Measurements from ENCODE around the gene HSPG2. TPM values are rescaled to one million over a fixed set of nuclear protein-coding genes. Genes with fewer than 3 reads are reported as not detected.
A peak's percentile ranks its signal among the peaks of the same experiment; 100 is the strongest.
"Not testable (repeated sequence)": the region's sequence is repeated elsewhere in the genome, so short reads cannot be mapped to it uniquely, and the experiment has no call there.

The HSPG2 gene
- polyA plus RNA-seq, 10 donors = 190 to 364 (median 273) TPM

DNA sequence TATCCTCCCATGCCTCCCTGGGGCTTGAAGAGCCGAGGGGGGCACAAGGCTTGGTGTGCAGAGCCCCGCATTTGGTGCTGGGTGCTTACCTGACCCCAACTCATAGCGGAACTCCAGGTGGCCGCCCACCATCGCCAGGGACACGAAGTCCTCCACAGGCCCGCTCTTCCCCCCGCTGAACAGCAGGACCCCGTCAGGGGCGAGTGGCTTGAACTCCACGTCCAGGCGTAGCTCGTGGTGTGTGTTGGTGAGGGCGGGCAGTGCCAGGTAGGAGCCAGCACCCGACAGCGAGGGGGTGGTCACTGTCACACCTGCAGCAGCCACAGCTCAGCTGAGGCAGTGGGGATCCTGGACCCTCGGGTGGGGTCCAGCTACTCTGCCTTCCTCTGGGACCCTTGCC lies 107.8 kb downstream of the HSPG2 start:
- DNase-seq = no peak

DNA sequence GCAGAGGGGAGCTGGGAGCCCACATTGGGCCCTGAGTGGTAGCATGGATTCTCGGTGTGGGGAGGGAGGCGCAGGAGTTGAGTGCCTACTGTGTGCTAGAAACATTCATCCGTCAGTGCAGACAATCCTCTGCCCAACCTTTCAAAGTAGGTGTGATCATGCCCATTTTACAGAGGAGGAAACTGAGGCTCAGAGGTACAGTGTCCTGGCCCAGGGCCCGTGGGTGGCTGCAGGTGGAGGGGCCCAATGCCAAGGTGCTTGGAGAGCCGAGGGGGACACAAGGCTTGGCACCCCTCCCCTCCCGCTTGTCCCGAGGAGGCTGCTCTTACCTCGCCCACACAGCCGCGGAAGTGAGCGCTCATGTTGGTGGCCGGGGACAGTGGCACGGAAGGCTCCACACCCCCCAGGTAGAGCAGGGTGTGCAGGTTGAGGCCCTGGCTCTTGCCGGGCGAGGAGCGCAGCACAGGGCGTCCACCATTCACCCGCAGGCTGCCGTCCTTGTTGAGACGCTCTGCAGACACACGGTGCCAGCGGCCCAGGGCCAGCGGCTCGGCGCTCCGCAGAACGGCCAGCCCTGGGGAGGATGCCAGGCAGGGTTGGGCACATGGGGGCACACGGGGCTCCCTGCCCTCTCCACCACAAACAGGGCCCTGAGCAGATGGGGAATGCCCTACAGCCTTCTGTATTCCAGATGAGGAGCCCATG lies 108.5 kb downstream of the HSPG2 start:
- no peak for DNase-seq

DNA sequence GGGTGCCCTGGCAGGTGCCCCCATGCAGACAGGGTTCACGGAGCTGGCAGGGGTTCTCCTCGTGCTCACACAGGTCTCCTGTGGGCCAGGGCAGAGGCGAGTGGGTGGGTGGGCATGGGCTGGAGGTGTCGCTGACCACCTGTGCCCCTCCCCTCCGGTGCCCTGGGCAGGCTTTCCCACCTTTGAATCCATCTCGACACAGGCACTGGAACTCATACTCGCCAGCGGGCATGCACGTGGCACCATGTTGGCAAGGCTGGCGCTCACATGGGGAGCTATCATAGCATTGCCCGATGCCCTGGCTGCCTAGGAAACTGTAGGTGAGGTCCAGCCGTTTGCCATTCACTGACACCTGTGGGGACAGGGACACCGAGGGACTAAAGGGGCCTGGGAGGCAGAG lies 109.0 kb downstream of the HSPG2 start:
- DNase-seq = no peak

DNA sequence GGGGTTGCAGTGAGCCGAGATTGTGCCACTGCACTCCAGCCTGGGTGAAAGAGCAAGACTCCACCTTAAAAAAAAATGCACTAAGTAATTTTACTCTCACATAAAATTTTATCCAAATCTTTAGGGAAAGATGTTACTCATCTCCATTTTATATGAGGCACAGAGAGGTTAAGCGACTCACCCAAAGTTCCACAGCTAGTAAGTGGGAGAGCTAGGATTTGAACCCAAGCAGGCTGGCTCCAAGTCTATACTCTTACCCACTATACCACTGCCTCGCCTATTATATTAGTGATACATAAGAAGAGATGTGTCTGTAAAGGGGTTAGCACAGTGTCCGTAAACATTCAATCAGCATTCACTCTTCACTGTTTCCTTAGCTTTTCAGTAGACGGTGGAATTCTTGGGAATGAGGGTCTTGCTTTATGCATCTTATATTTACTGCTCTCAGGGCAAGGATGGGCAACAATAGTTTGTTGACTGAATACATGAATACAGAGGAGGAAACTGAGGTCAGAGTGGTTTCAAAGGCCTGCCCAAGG lies 109.9 kb downstream of the HSPG2 start:
- DNase-seq = no peak

DNA sequence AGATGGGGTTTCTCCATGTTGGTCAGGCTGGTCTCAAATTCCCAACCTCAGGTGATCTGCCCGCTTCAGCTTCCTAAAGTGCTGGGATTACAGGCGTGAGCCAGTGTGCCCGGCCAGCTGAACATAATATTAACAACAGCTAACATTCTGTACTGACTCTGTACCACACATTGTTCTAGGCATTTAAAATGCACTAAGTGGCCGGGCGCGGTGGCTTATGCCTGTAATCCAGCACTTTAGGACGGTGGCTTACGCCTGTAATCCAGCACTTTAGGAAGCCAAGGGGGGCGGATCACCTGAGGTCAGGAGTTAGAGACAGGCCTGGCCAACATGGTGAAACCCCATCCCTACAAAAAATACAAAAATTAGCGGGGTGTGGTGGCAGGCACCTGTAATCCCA lies 110.4 kb downstream of the HSPG2 start:
- not testable (repeated sequence) for DNase-seq

DNA sequence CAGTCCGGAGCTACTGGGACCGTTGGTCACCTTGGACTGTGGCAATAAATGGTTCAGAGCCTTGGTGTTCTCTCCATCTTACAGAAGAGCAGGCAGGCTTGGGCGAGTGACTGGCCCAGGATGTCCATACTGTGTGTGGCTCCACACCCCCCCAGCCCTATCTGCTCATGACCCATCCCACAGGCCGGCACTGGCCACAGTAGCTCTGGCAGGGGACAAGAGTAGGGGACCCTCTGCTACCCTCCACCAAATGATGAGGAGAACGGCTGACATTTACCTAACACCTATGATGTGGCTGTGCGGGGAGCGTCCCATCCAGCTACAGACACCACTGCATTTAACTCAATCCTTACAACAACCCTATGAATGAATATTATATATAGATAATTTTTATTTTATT lies 111.7 kb downstream of the HSPG2 start:
- peak in 1 of 3 donors; percentile 3 for DNase-seq

DNA sequence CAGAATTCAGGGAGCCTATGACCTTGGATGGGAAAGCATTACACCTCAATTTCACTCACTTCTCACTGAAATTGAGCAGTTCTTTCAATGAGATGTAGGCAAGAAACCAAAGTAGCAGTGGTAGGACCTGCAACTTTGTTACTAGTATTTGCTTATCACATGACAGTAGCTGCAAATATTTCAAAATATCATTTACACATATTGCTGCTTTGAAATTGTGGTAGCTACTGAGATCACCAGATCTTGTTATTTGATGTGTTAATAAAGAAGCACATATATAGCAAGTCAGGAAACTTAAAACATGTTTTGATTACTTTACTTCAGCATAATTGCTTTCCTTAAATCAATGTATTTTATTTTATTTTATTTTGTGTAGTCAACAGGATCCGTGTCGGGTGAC lies 112.2 kb downstream of the HSPG2 start:
- DNase-seq = peak in 1 of 3 donors; percentile 5

DNA sequence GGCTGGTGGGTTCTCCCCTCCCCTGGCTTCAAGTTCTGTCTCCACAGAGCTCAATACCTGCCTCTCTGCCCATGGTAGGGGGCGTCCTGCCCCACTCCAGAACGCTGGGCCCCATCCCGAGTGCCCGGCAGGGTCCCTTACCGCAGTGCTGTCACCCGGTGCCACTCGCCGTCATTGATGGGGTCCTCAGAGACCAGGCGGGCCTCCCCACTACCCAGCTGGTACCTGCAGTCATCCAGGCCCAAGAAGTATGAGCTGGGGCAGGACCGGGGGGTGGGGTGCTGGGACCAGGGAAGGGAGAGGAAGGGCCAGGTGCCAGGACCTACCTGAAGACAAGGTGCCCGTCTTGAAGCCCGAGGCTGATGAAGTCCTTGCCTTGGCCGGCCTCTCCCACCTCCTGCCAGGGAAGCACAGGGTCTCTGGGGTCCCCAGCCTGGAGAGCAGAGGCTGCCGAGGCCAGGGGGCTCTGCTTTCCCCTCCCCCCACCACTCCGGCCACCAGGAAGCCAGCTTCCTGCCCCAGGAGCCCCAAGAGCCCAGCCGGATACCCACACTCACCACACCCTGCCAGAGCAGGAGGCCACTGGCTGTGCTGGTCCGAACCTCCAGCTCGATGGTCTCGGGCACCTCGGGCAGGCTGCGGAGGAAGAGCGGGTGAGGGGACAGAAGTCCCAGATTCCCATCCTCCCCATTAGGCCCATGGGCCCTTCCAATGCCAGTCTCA lies 113.0 kb downstream of the HSPG2 start:
- DNase-seq = peak in 1 of 3 donors; percentile 5

DNA sequence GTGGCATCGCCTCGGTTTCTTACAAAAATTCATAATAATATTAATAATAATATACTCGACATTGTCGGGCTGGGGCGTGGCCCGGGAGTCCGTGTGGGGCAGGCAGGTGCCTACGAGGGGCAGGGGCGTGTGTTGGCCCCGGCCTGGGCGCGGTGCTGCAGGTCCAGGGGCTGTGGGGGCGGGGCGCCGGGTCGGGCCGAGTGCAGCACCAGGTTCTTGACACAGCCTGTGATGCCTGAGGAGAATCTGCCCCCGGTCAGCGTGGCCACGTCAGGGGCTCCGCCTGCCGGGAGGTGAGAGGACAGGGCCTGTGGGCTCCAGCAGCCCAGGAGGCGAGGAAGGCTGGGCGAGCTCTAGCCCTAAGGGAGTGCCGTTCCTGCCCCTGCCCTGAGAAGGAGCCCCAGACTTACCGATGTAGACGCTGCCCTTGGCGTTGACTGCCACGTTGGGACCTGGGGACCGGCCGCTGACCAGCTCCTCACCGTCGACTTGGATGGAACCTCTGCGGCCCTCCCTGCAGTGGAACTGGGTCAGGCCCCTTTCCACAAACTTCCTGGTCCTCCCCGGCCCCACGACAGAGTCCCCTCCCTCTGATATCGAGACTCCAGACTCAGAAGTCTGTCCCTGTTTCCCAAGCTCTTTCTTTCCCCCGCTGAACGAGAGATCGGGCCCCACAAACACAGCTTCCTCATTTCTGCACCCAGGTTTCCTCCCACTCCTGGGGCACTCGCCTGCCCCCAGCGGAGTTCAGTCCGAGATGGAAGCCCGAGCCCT lies 113.7 kb downstream of the HSPG2 start:
- DNase-seq = peak in 1 of 3 donors; percentile 2

DNA sequence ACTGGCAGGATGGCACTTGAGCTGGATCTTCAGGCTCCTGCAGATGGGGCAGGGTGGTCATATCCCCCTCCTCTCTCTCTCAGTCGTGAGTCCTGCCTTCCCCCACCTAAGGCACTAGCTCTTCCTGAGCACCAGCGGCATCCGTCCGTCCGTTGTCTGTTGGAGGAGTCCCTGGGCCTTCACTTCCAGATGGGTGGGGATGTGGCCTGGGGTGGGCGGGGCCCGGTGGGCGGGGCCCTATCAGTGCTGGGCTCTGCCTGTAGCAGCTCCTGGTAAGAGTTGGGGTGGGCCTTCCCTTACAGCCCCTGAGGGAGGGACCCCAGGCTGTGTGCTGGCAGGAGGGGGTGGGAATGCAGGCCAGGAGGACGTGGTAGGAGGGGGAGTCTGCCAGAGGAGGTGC lies 114.8 kb downstream of the HSPG2 start:
- DNase-seq = peak in 1 of 3 donors; percentile 39

DNA sequence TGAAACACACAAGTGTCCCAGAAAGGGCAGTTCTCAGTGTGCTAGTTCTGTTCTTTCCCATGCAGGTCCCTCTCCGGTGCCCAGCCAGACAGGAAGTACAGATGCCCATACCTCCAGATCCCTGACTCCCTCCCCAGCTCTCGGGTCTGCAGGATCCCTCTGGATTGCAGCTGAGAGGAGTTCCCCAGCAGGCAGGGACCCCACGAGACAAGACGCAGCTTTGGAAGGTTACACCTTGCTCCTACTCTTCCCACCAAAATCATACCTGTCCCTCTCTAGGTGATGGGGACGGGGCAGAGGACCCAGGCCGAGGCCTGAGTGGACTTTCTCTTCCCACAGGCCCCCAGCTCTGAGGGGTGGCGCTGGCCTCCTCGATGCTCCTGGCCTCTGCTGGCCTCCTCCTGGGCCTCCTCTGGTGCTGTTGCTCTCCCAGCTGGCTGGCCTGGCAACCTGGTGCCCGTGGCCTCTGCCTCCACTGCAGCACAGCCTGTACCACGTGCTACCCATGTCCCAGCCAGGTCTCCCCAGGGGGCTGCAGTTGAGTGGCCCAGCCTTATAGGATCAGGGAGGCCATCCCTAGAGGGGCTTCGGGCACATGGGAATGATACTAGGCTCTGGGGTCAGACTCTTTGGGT lies 115.6 kb downstream of the HSPG2 start:
- DNase-seq = no peak

DNA sequence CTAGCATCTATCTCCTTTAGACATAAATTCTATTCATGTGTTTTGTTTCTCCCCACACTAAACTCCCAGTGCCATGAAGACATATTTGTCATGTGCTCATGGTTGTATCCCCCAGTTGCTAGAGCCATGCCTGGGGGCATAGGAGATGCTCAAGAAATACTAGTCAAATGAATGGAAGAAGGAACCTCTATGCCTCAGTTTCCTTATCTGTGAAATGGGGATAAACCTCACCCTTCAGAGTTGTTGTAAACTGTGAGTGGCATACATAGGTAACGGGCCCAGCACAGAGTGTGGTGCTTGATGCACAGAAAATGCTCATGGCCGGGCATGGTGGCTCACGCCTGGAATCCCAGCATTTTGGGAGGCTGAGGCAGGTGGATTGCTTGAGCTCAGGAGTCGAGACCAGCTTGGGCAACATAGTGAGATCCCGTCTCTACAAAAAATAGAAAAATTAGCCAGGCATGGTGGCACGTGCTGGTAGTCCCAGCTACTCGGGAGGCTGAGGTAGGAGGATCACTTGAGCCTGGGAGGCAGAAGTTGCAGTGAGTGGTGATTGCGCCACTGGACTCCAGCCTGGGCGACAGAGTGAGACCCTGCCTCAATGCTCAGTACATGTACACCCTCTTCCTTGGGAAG lies 116.4 kb downstream of the HSPG2 start:
- DNase-seq = no peak

DNA sequence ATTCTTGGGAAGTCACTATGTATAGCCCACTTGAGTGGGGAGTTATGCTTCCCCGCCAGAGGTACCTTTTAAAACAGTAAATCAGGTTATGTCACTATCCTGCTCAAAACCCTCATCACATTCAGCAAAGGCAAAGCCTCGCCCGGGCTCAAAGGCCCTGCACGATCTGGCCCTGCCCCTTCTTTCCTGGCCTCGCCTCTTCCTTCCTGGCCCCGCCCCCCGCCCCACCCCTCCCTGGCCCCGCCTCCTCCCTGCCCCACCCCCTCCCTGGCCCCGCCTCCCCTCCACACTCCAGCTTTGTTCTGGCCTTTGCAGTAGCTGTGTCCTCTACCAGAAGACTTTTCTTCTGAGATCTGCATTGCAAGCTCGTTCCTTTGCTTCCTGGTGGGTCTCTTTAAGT lies 118.5 kb downstream of the HSPG2 start:
- DNase-seq = no peak

DNA sequence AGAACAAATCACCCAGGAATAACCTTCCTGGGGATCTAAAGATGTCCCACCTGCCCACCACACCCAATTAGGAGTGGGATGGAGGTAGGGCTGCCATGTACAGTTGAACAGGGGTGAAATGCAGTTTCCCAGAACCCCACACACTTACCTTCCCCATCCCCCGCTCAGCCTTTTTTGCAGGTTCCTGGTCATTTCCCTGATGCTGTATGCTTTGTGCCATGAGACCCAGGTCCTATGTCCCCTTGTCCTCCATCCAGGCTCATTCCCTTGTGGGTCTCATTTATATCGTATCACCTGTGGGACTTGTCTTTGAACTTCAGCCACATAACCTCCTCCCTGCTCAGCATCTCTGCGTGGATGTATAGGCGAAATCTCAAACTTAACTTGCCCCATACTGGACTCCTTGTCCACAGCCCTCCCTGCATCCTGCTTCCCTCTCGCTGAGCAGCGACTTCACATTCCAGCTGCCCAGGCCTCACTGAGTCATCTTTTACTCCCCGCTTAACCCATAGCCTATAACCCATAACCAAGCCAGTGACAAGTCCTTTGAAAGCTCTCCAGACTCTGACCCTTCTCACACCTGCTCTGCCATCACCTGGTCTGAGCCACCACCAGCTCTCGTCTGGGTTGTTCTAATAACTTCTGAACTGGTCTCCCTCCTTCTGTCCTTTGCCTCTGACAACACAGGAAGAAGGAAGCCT lies 120.4 kb downstream of the HSPG2 start:
- no peak for DNase-seq

DNA sequence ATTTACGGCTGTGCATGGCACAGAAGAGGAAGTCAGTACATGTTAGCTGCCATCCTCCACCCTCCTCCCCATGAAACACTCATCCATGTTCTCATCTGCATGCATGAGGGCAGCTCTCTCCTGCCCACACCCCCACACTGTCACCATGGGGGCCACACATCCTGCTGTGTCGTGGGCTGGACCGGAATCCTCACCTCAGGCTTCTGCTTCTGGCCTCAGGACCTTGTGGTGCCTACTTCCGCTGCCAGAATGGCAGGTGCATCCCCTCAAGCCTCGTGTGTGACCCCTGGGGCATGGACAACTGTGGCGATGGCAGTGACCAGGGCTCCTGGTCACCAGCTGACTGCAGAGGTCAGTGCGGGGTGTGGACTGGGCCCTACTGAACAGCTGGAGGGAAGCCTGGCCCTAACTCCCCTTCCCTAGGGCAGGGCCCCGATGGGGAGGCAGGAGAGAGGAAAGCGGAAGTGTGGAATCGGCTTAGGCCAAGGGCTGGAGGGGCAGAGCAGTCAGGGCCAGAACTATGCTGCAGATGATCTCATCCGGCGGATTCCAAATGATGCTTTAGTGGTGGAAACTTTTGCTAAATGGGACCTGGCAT lies 121.3 kb downstream of the HSPG2 start:
- DNase-seq = peak in 2 of 3 donors; percentile 61 to 76

DNA sequence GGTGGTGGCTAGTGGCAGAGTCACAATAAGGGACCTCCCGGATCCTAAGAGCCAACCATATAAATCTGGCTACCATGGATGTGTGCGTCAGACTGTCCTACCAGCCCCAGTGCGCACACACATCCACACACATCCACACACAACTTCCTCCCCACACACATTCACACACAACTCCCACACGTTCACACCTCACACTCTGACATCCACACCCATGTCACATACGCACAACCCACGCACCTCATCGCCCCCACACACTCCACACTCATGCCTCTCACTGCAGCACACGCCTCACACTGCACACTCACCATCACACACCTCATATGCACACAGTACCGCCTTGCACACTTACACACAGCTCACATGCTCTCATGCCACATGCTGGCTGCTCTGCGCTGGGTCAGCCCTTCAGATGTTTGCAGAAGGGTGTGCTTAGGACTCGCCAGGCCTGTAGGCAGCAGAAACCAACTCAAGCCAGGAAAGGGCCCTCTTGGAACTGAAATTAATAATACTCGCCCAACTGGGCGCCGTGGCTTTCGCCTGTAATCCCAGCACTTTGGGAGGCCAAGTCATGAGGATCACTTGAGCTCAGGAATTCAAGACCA lies 122.0 kb downstream of the HSPG2 start:
- peak in 1 of 3 donors; percentile 37 for DNase-seq

DNA sequence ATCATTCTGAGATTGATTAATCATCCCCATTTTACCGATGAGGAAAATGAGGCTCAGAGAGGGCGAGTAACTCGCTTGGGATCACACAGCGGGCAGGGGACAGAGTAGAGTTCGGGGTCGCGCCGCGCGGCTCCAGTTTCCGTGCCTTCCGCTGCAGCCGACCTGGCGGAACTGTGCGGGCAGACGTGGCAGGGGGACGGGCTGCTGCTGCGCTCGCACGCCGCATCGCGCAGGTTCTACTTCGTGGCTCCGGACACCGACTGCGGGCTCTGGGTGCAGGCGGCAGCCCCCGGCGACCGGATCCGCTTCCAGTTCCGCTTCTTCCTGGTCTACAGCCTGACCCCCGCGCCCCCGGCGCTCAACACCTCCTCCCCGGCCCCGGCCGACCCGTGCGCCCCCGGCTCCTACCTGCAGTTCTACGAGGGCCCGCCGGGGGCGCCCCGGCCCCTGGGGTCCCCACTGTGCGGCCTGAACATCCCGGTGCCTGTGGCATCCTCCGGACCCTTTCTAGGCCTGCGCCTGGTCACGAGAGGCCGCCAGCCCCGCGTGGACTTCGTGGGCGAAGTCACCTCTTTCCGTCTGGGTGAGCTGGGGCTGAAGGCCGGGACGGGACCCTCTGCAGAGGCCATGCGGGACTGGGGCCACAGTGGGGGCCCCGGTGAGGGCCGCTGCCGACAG lies 122.7 kb downstream of the HSPG2 start:
- peak in 2 of 3 donors; percentile 34 to 74 for DNase-seq

DNA sequence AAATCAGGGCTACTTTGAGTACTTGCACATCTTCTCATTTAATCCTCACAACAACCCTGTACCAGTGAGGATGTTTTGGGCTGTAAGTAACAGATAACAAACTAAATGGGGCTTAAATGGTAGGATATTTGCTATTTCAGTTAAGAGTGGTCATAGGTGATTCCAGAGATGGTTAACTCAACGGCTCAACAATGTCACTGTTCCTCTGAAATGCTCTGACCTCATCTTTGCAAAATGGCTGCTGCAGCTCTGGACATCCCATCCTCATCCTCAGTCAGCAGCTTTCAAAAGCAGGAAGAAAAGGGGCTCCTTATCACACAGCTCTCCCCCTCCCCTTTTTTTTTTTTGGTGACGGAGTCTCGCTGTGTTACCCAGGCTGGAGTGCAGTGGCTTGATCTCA lies 123.6 kb downstream of the HSPG2 start:
- no peak for DNase-seq

DNA sequence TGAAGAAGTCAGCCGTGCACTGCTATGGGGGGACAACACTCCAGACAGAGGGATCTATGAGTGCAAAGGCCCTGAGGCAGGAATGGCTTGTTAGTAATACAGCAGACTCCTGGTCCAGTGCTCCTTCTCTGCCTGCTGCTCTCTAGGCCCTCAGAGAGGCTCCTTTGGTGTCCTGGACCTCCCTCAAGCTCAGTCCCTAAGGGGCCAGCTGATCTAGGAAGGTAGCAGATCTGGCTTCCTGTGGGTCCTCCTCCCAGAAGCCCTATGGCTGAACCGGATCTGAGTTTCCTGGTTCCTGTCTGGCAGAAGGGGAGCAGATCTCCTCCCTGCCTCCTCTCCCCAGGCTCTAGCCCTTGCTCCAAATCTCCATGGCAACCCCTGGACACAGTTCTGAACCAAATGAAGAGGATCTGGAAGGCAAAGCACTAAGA lies 125.2 kb downstream of the HSPG2 start, which contains the start of gene LDLRAD2:
Gene LDLRAD2, plus strand, starts transcription at position 391 of the 431 bp plus-strand sequence. CDS start 187 bp downstream, outside the sequence.
- DNase-seq = peak in 2 of 3 donors; percentile 35 to 63

All from muscle of back (tissue), 11 donors.